Thyroid gland (tissue), 4 donors: Measurements from ENCODE around the gene SMG6. TPM values are rescaled to one million over a fixed set of nuclear protein-coding genes. Genes with fewer than 3 reads are reported as not detected.

Source experiments
- DNase-seq, 2 donors: peaks; one replicate each; pipeline ENCODE4 v3.0.0-alpha.2; 2019
- H3K27ac ChIP-seq, 3 donors: fragments of 200-600 bp; sonication (generic); 1 replicate in 2 of 3; 2 replicates in 1 of 3; pipeline ENCODE4 v1.5.1; 2016 to 2019; ENCODE audit warnings: mild to moderate bottlenecking in 1 of 3, moderate library complexity in 1 of 3
- H3K27me3 ChIP-seq: fragments of 200-600 bp; sonication (generic); one replicate; pipeline ENCODE4 v1.5.1; 2019
- H3K36me3 ChIP-seq, 2 donors: fragments of 200-600 bp; sonication (generic); one replicate each; pipeline ENCODE4 v1.5.1; 2016 to 2019
- H3K4me1 ChIP-seq, 2 donors: fragments of 200-600 bp; sonication (generic); one replicate each; pipeline ENCODE4 v1.5.1; 2017 to 2019
- H3K4me3 ChIP-seq, 3 donors: fragments of 200-600 bp; sonication (generic); replicated peaks in 1 of 3; 1 replicate in 2 of 3; 2 replicates in 1 of 3; pipeline ENCODE4 v1.5.1; 2016; ENCODE audit warnings: mild to moderate bottlenecking in 1 of 3
- H3K9me3 ChIP-seq: fragments of 200-600 bp; sonication (generic); one replicate; pipeline ENCODE4 v1.5.1; 2017
- POLR2A ChIP-seq, 2 donors: fragments of 450-650 bp; IDR thresholded peaks; one replicate each; pipeline ENCODE4 v1.6.1; 2017; ENCODE audit warnings: antibody characterized with exemption in 2 of 2, mild to moderate bottlenecking in 2 of 2, moderate library complexity in 1 of 2
- WGBS, 2 donors: methylation state at CpG; one replicate each; pipeline ENCODE4 v1.1.5; 2017; 5-methylcytosine and 5-hydroxymethylcytosine counted together
- intact Hi-C: fragments of 100-400 bp; cut with DNase I; formaldehyde crosslinking; loops from one replicate; pipeline ENCODE4 v1.15.1; 2023
- total RNA-seq, 4 donors: library from RNA; depleted of rRNA; stranded (reverse); fragments of >200 nt; gene quantifications; one replicate each; pipeline ENCODE4 v1.2.3, GENCODE V29; 2016
- TF ChIP-seq, protein P1 (sequence below), 6 experiments: fragments of 200-600 bp in 3 of 6; fragments of 450-650 bp in 3 of 6; sonication (generic) in 3 of 6; IDR thresholded peaks; one replicate each; pipeline ENCODE4 v1.5.1; 2016 to 2019; ENCODE audit warnings: antibody characterized with exemption in 6 of 6, mild to moderate bottlenecking in 2 of 6, inconsistent platforms in 1 of 6, moderate library complexity in 1 of 6

Gene SMG6
- total RNA-seq, 4 donors from 2014 or later: 26.0 to 35.9 (median 32.9) TPM

DNA sequence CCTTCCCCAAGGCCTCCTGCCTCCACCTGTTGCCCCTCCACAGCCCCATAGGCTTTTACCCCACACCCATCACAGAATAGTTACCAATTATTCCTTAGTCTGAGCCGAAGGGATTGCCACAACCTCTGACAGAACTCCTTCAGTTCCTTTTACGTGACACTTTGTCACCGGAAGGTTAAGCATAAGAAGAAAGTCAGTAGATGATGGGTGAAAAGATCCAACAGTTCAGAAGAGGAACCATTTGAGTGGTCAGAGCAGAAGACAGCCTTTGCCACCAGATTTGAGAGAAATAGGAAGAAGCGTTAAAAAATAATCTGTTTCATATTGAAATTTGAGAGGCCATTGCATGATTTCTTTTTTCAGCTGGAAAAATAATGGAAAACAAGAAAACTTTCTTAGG, 1.3 kb upstream of the SMG6 start:
- intact Hi-C loops: no loop called here
- Histone ChIP-seq H3K4me1 (peaks cover 7 to 11% of the 10 kb centered on the region in 2 donors), H3K27me3 (no peaks in the 10 kb centered on the region), H3K4me3 (no peak overlapping the region), H3K36me3 (peaks cover under 1 to 2% of the 10 kb centered on the region in 2 donors), H3K27ac (no peak overlapping the region), H3K9me3 (no peaks in the 10 kb centered on the region)
- 92 to 94% methylated on average over 4 of the region's 4 CpGs for WGBS, 2 donors
- no peak for TF ChIP-seq POLR2A (IDR thresholded peaks at IDR 0.05)
- TF ChIP-seq, protein P1, sequence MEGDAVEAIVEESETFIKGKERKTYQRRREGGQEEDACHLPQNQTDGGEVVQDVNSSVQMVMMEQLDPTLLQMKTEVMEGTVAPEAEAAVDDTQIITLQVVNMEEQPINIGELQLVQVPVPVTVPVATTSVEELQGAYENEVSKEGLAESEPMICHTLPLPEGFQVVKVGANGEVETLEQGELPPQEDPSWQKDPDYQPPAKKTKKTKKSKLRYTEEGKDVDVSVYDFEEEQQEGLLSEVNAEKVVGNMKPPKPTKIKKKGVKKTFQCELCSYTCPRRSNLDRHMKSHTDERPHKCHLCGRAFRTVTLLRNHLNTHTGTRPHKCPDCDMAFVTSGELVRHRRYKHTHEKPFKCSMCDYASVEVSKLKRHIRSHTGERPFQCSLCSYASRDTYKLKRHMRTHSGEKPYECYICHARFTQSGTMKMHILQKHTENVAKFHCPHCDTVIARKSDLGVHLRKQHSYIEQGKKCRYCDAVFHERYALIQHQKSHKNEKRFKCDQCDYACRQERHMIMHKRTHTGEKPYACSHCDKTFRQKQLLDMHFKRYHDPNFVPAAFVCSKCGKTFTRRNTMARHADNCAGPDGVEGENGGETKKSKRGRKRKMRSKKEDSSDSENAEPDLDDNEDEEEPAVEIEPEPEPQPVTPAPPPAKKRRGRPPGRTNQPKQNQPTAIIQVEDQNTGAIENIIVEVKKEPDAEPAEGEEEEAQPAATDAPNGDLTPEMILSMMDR (IDR thresholded peaks at IDR 0.05): no peak
- no peak for DNase-seq

DNA sequence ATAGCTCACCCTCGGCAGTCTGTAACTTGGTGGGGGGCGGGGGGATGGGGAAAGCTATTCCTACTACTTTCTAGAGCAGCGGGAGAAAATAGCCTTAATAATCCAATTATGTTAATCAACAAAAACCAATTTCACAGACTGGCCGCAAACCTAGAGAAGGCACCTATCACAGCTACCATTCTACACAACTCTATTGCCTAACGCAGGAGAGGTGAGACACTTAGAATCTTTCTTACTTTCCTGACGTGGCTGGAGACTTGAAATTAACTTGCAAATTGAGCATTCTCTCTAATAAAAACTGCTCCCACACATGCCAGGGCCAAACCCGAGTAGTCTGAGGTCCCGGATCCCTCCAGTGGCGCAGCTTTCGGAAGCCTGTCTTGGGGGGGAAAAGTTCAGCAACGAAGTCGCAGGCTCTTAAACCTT, 794 bp downstream of the SMG6 start:
- peak overlapping the region; percentile 86 to 90 (median 90) for H3K27ac ChIP-seq
- H3K9me3 ChIP-seq: no peaks in the 10 kb centered on the region
- peak overlapping the region; percentile 70 to 83 (median 72) for H3K4me3 ChIP-seq
- WGBS, 2 donors: 0 to 1% methylated on average over 12 of the region's 12 CpGs
- peaks cover 8 to 14% of the 10 kb centered on the region in 2 donors for H3K36me3 ChIP-seq
- intact Hi-C loops: no loop called here
- no peaks in the 10 kb centered on the region for H3K27me3 ChIP-seq
- no peak for DNase-seq
- peaks cover 7 to 11% of the 10 kb centered on the region in 2 donors for H3K4me1 ChIP-seq
- TF ChIP-seq, protein P1 (IDR thresholded peaks at IDR 0.05): no peak
- TF ChIP-seq POLR2A (IDR thresholded peaks at IDR 0.05): no peak

DNA sequence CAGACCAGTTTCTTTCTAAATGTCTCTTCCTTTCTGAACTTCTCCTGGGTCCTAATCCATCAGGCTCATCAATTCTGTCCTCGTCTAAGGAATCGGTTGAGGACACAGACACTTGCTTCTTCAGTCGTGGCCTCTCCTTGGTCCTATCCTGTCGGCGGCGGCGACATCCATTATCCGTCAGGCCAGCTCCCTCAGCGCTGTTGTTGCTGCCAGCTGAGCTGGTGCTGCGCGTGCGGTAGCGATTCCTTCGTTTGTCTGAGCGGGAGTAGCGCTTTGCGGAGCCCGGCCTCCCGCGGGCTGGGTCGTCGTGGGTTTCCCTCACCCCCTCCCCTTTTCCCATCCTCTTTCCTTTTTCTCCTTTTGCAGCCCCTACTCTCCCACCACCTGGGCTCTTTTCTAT, 3.8 kb downstream of the SMG6 start:
- Histone ChIP-seq H3K4me3 (no peak overlapping the region), H3K36me3 (peaks cover 21 to 22% of the 10 kb centered on the region in 2 donors), H3K27ac (no peak overlapping the region), H3K27me3 (no peaks in the 10 kb centered on the region), H3K9me3 (no peaks in the 10 kb centered on the region), H3K4me1 (peaks cover 7 to 11% of the 10 kb centered on the region in 2 donors)
- TF ChIP-seq POLR2A (IDR thresholded peaks at IDR 0.05): no peak
- TF ChIP-seq, protein P1 (IDR thresholded peaks at IDR 0.05): no peak
- no peak for DNase-seq
- intact Hi-C loops: no loop called here
- 91 to 94% methylated on average over 22 of the region's 22 CpGs for WGBS, 2 donors

DNA sequence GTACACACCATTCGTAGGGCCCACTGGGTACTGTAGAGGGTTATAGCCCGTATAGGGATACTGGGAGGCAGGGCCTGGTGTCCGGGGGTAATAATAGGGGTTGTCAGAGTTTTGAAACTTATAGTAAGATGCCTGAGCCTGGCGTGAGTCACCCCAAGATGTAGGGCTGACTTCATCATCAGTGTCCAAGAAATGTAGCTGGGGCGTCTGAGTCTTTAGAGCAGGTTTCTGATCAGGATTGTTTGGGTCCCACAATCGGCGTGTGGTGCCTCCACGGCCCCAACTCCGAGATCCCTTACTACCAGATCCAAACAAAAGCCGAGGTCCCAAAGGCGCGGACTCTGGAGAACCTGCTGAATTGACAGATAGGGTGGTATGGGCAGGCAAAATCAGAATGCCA, 4.4 kb downstream of the SMG6 start:
- no peaks in the 10 kb centered on the region for H3K9me3 ChIP-seq
- no peaks in the 10 kb centered on the region for H3K27me3 ChIP-seq
- peaks cover 21 to 22% of the 10 kb centered on the region in 2 donors for H3K36me3 ChIP-seq
- H3K4me3 ChIP-seq: no peak overlapping the region
- H3K4me1 ChIP-seq: peaks cover 7 to 11% of the 10 kb centered on the region in 2 donors
- WGBS, 2 donors: 94 to 98% methylated on average over 12 of the region's 12 CpGs
- intact Hi-C loops: no loop called here
- no peak for TF ChIP-seq POLR2A (IDR thresholded peaks at IDR 0.05)
- TF ChIP-seq, protein P1 (IDR thresholded peaks at IDR 0.05): no peak
- H3K27ac ChIP-seq: no peak overlapping the region
- DNase-seq: no peak

DNA sequence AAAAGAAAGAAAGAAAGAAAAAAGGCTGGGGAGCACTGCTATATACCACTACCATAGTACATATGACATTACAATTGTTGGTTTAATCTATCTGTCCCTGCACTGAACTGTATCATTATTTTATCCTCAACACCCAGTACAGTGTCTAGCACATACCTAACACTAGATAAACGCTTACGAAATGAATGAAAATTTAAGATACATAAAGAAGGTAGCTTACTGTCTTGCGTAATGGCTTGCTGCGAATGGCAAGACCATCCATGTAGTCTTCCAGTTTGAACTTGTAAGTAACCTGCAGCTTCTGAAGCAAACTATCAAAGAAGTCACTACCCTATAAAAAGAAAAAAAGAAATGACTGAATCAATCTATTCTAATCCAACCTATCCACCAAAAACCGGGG, 6.6 kb downstream of the SMG6 start:
- Histone ChIP-seq H3K9me3 (no peaks in the 10 kb centered on the region), H3K4me3 (no peak overlapping the region), H3K36me3 (peaks cover 22 to 31% of the 10 kb centered on the region in 2 donors), H3K4me1 (peaks cover under 1 to 5% of the 10 kb centered on the region in 2 donors), H3K27me3 (no peaks in the 10 kb centered on the region), H3K27ac (no peak overlapping the region)
- TF ChIP-seq POLR2A (IDR thresholded peaks at IDR 0.05): no peak
- TF ChIP-seq, protein P1 (IDR thresholded peaks at IDR 0.05): no peak
- intact Hi-C loops: no loop called here
- DNase-seq: no peak
- WGBS, 2 donors: 93 to 95% methylated on average over 5 of the region's 5 CpGs
